ENCODE measurements around the gene FAM20B.
"Not testable (repeated sequence)": the region's sequence is repeated elsewhere in the genome, so short reads cannot be mapped to it uniquely, and the experiment has no call there.

FAM20B gene

GRCh38 chr1:179025125-179025974, at the start of gene FAM20B:
Gene FAM20B, plus strand, starts transcription at chr1:179025894. Its CDS starts 17,954 bp downstream, at chr1:179043848.
- peak; percentile 75 for DNase-seq

- DNase-seq: no peak
These were observed 49.2 kb upstream of the FAM20B start for GRCh38 chr1:178976541-178976940.

- DNase-seq: no peak
These were observed 39.5 kb upstream of the FAM20B start for GRCh38 chr1:178986204-178986603.

- DNase-seq: not testable (repeated sequence)
These were observed 37.5 kb upstream of the FAM20B start for GRCh38 chr1:178988198-178988597.

- DNase-seq: no peak
These were observed 32.1 kb upstream of the FAM20B start for GRCh38 chr1:178993559-178993958.

GRCh38 chr1:178997428-178997827, 28.3 kb upstream of the FAM20B start:
- no peak for DNase-seq

- DNase-seq: no peak
These were observed 27.4 kb upstream of the FAM20B start for GRCh38 chr1:178998295-178998694.

- no peak for DNase-seq
These were observed 26.6 kb upstream of the FAM20B start for GRCh38 chr1:178999061-178999460.

- DNase-seq: no peak
These were observed 24.2 kb upstream of the FAM20B start for GRCh38 chr1:179001451-179001850.

GRCh38 chr1:179002064-179002463, 23.6 kb upstream of the FAM20B start:
- DNase-seq: not testable (repeated sequence)

GRCh38 chr1:179002552-179003345, 22.9 kb upstream of the FAM20B start:
- peak; percentile 42 for DNase-seq

- DNase-seq: no peak
These were observed 22.1 kb upstream of the FAM20B start for GRCh38 chr1:179003512-179004066.

GRCh38 chr1:179007233-179007632, 18.5 kb upstream of the FAM20B start:
- no peak for DNase-seq

GRCh38 chr1:179010671-179011070, 15.0 kb upstream of the FAM20B start:
- DNase-seq: no peak

GRCh38 chr1:179012038-179012437, 13.7 kb upstream of the FAM20B start:
- no peak for DNase-seq

GRCh38 chr1:179014123-179014522, 11.6 kb upstream of the FAM20B start:
- DNase-seq: no peak

- DNase-seq: no peak
These were observed 10.3 kb upstream of the FAM20B start for GRCh38 chr1:179015396-179015795.

GRCh38 chr1:179016706-179017382, 8.8 kb upstream of the FAM20B start:
- no peak for DNase-seq

GRCh38 chr1:179017383-179018326, 8.0 kb upstream of the FAM20B start:
- DNase-seq: no peak

GRCh38 chr1:179021873-179022272, 3.8 kb upstream of the FAM20B start:
- no peak for DNase-seq

GRCh38 chr1:179023946-179024650, 1.6 kb upstream of the FAM20B start:
- DNase-seq: no peak
